ENCODE data around the gene CALCOCO1. TPM values are rescaled to one million over a fixed set of nuclear protein-coding genes. Genes with fewer than 3 reads are reported as not detected.

CALCOCO1 gene
- total RNA-seq, 1 donor from 2014 or later = 101 TPM

DNA sequence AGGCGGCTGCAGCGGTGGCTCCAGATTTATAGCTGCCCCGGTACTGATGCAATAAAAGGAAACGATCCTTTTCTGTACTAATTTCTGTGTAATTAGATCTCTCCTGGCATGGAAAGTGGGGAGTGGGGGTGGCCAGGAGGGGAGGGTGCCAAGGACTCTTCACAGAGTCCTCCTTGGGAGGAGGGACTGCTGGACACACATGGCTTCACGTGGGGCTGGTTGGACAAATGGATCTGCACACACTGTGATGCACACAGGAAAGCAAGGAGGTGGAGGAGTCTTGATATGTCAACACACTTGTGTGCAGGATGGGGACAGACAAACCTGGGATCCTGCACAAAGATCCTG is 27.6 kb downstream of the CALCOCO1 start:
- no peak overlapping the region for H3K27ac Mint-ChIP-seq
- TF ChIP-seq, protein P1, sequence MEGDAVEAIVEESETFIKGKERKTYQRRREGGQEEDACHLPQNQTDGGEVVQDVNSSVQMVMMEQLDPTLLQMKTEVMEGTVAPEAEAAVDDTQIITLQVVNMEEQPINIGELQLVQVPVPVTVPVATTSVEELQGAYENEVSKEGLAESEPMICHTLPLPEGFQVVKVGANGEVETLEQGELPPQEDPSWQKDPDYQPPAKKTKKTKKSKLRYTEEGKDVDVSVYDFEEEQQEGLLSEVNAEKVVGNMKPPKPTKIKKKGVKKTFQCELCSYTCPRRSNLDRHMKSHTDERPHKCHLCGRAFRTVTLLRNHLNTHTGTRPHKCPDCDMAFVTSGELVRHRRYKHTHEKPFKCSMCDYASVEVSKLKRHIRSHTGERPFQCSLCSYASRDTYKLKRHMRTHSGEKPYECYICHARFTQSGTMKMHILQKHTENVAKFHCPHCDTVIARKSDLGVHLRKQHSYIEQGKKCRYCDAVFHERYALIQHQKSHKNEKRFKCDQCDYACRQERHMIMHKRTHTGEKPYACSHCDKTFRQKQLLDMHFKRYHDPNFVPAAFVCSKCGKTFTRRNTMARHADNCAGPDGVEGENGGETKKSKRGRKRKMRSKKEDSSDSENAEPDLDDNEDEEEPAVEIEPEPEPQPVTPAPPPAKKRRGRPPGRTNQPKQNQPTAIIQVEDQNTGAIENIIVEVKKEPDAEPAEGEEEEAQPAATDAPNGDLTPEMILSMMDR (IDR thresholded peaks at IDR 0.05; ENCODE audit: unreplicated experiment) = no peak
- peaks cover 19% of the 10 kb centered on the region for H3K4me1 Mint-ChIP-seq (ENCODE audit: low read depth)
- no peaks in the 10 kb centered on the region for H3K36me3 Mint-ChIP-seq (ENCODE audit: insufficient read depth)
- H3K4me3 Mint-ChIP-seq (ENCODE audit: low read depth) = no peak overlapping the region
- no peak for DNase-seq (ENCODE audit: low spot score, unreplicated experiment)
- no peaks in the 10 kb centered on the region for H3K9me3 Mint-ChIP-seq (ENCODE audit: low read depth)
- peaks cover 98% of the 10 kb centered on the region for H3K27me3 Mint-ChIP-seq

DNA sequence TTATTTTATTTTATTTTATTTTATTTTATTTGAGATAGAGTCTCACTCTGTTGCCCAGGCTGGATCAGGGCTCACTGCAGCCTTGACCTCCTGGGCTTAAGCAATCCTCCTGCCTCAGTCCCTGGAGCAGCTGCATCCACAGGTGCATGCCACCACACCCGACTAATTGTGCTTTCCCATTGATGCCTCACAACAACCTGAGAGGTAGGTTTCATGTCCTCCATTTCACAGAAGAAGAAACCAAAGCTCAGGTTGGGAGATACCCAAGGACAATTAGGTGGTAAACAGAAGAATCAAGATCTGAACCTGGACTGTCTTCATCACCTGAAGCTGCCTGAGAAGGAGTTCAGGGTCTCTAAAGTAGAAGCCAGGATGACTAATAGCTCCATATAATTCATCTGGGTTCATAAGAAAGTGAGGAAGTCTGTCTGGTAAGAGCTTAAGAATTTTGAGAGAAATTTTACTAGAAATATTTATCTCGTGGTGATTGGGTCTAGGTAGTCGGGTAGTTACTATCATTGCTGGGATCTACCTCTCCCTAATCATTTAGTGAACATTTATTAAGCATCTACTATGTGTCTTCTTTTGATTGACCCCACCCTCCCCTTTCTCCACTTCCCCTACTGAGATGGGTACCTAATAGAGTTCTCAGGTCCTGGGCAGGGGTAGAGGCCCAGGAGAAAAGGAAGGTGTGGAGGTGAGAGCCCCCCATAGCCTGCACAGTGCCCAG is 28.1 kb downstream of the CALCOCO1 start:
- no peak for DNase-seq (ENCODE audit: low spot score, unreplicated experiment)
- Mint-ChIP-seq H3K36me3 (ENCODE audit: insufficient read depth) (no peaks in the 10 kb centered on the region), H3K27me3 (peaks cover 98% of the 10 kb centered on the region), H3K4me1 (ENCODE audit: low read depth) (peaks cover 19% of the 10 kb centered on the region), H3K4me3 (ENCODE audit: low read depth) (no peak overlapping the region), H3K27ac (no peak overlapping the region), H3K9me3 (ENCODE audit: low read depth) (no peaks in the 10 kb centered on the region)
- TF ChIP-seq, protein P1 (IDR thresholded peaks at IDR 0.05; ENCODE audit: unreplicated experiment) = no peak

DNA sequence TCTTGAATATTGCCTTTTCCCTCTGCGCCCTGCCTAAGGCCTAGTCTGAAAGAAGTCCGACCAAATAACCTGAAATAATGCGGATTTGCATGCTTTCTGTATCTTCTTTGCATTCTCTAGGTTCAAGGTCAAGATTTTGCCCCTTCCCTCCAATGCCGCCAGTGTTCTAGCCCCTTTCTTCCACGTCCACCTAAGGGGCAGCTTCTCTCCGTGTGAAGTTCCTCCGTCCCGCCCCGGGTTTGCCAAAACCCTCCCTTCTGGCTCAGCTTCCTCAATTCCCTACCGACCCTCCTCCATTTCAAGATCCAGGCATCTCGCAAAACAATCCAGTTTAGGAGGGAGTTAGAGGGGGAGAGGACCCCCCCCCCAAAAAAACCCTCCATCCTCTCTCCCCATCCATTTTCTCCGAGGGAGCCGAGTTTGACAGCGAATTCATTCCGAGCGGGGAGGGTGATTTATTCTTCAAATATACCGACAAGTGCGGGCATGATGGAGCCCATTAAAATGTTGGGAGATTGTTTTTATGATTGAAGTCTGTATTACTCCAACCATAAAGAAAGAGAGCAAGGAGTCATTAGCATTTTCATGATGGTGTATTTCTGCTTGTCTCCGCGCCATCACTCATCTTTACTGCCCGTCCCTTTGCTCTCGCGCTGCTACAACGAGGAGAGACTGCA is 30.5 kb downstream of the CALCOCO1 start:
- TF ChIP-seq, protein P1 (IDR thresholded peaks at IDR 0.05; ENCODE audit: unreplicated experiment) = no peak
- peak overlapping the region; percentile 19 for H3K4me3 Mint-ChIP-seq (ENCODE audit: low read depth)
- DNase-seq (ENCODE audit: low spot score, unreplicated experiment) = no peak

DNA sequence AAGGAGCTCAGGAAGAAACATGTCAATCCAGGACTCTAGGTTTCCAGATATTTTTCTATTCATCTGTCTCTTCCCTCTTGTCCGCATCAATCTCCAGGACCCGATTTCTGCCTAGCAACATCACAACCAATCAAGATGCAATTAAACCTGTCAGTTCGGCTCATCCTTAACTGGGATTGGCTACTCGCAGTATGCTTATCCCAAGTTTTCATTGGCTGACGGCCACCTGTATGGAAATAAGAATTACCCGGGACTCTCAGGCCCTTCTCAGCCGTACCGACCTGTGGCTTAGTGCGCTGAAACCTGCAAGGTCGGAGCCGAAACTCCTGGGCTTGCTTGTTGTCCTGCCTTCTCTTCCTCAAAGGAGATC is 31.0 kb downstream of the CALCOCO1 start:
- H3K9me3 Mint-ChIP-seq (ENCODE audit: low read depth) = peaks cover 3% of the 10 kb centered on the region
- H3K4me1 Mint-ChIP-seq (ENCODE audit: low read depth) = peaks cover 17% of the 10 kb centered on the region
- TF ChIP-seq, protein P1 (IDR thresholded peaks at IDR 0.05; ENCODE audit: unreplicated experiment) = no peak
- H3K27ac Mint-ChIP-seq = peak overlapping the region; percentile 56
- peak overlapping the region; percentile 19 for H3K4me3 Mint-ChIP-seq (ENCODE audit: low read depth)
- peak; percentile 28 for DNase-seq (ENCODE audit: low spot score, unreplicated experiment)
- no peaks in the 10 kb centered on the region for H3K36me3 Mint-ChIP-seq (ENCODE audit: insufficient read depth)
- H3K27me3 Mint-ChIP-seq = peaks cover 85% of the 10 kb centered on the region

More for the DNA sequence above, 30.5 kb downstream of the CALCOCO1 start:
- Mint-ChIP-seq H3K9me3 (ENCODE audit: low read depth) (no peaks in the 10 kb centered on the region), H3K27ac (peak overlapping the region; percentile 56), H3K4me1 (ENCODE audit: low read depth) (peaks cover 17% of the 10 kb centered on the region), H3K36me3 (ENCODE audit: insufficient read depth) (no peaks in the 10 kb centered on the region), H3K27me3 (peaks cover 87% of the 10 kb centered on the region)

DNA sequence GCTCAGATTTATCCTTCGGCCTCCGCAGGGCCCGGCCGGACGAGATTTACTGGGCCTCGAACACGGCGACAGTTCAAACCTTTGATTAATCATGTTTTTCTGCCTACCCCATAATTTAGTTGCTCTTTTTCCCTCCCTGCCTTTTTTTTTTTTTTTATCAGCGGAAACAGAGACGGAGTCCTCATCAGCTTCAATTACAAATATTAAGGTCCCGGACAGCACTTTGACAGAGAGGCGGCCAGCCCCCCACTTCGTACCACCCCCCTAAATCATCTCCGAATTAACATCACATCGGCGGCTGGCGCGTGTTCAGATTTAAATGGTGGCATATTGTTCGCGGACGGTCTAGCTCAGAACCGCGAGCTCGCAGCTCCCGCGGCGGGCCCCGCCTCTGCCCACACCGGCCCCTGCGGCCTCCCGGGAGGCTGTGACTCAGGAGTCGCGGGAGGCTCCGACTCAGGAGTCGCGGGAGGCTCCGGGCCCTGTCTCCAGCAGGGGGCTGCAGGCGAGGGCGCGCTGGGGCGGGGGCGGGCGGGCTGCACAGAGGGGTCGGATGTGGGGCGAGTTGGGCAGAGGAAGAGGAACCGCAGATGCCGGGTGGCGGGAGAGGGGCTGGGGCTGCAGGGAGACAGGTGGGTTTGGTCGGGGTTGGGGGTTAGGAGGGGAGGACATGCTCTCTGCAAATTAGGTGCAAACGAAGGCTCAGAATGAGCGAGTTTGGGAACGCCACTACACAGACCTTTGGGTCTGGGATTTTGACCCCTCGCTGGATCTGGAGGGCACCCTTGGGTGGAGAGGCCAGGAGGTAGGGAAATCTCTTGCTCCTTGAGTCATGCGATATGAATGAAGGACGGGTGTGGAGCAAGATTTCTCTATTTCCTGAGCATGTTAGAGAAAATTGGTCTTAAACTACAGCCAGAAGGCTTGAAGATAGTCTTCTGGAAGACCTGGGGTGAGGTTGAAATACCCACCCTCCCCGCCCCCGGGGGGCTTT is 31.8 kb downstream of the CALCOCO1 start:
- H3K27ac Mint-ChIP-seq = no peak overlapping the region
- H3K4me1 Mint-ChIP-seq (ENCODE audit: low read depth) = peaks cover 17% of the 10 kb centered on the region
- peak overlapping the region; percentile 58 for H3K4me3 Mint-ChIP-seq (ENCODE audit: low read depth)
- peak; percentile 31 for DNase-seq (ENCODE audit: low spot score, unreplicated experiment)
- TF ChIP-seq, protein P1 (IDR thresholded peaks at IDR 0.05; ENCODE audit: unreplicated experiment) = peak; percentile 32
- H3K9me3 Mint-ChIP-seq (ENCODE audit: low read depth) = peaks cover 3% of the 10 kb centered on the region
- peaks cover 77% of the 10 kb centered on the region for H3K27me3 Mint-ChIP-seq
- no peaks in the 10 kb centered on the region for H3K36me3 Mint-ChIP-seq (ENCODE audit: insufficient read depth)
